Upper lobe of right lung (tissue), 1 donor: ENCODE data around the gene EXOC4. TPM values are rescaled to one million over a fixed set of nuclear protein-coding genes. Genes with fewer than 3 reads are reported as not detected.

Experiments
- ATAC-seq: fragments of 200-7000 bp; cut with Tn5 transposase; one replicate; pipeline ENCODE4 v1.9.1; 2020; ENCODE audit warnings: mild to moderate bottlenecking, moderate library complexity
- DNase-seq: peaks from one replicate; pipeline ENCODE4 v3.0.0-alpha.2; 2020
- H3K27ac ChIP-seq: fragments of 200-600 bp; one replicate; pipeline ENCODE4 v1.8.0; 2022
- H3K27me3 ChIP-seq: fragments of 200-600 bp; one replicate; pipeline ENCODE4 v1.8.0; 2022; ENCODE audit warnings: mild to moderate bottlenecking
- H3K36me3 ChIP-seq: fragments of 200-600 bp; one replicate; pipeline ENCODE4 v1.8.0; 2022
- H3K4me1 ChIP-seq: fragments of 200-600 bp; one replicate; pipeline ENCODE4 v1.8.0; 2022
- H3K4me3 ChIP-seq: fragments of 200-600 bp; one replicate; pipeline ENCODE4 v1.8.0; 2022; ENCODE audit warnings: mild to moderate bottlenecking
- H3K9me3 ChIP-seq: fragments of 200-600 bp; one replicate; pipeline ENCODE4 v1.8.0; 2022
- CTCF ChIP-seq: fragments of 200-600 bp; IDR thresholded peaks from one replicate; pipeline ENCODE4 v1.8.0; 2022; ENCODE audit warnings: antibody characterized with exemption
- intact Hi-C: fragments of 100-400 bp; cut with DNase I; formaldehyde crosslinking; loops from one replicate; pipeline ENCODE4 v1.11.0; 2022
- total RNA-seq: library from RNA; stranded (reverse); fragmentation: NEBNext Ultra II Directional; extraction: Animal tissue kit (Norgen Biotek cat#: 25700); gene quantifications from one replicate; pipeline ENCODE4 v1.2.1, GENCODE V29; 2021
- donor health status: DM: no; HTN: yes; CAD: no; lungs with severe emphysema.

The EXOC4 gene
- total RNA-seq, 1 donor from 2014 or later = 73.5 TPM

DNA sequence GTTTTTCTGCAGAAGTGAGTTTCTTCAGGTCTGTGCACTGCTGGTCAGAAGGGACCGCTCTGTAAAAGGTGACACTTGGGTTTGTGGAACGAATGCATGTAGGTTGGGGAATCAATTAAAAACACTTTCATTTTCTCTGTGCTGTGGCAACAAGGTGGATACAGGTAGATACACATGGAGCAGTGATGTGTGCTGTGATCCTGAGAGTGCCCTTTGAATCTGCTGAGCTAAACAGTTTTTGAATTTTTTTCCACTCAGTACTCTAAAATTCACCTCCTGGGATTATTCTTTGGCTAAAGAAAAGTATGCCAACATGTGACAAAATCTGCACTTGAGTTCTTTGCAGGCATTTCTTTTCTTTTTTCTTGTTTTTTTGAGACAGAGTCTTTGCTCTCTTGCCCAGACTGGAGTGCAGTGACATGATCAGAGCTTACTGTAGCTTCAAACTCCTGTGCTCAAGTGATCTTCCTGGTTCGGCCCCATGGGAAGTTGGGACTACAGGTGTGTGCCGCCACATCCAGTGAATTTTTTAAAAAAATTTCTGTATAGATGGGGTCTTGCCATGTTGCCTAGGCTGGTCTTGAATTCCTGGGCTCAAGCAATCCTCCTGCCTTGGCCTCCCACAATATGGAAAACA lies 338.9 kb downstream of the EXOC4 start:
- Histone ChIP-seq H3K27ac (no peak overlapping the region), H3K27me3 (no peaks in the 10 kb centered on the region), H3K4me3 (no peak overlapping the region), H3K4me1 (no peaks in the 10 kb centered on the region), H3K36me3 (no peaks in the 10 kb centered on the region), H3K9me3 (no peaks in the 10 kb centered on the region)
- ATAC-seq (no peak), DNase-seq (no peak)
- intact Hi-C loops = no loop called here
- TF ChIP-seq CTCF = no peak

DNA sequence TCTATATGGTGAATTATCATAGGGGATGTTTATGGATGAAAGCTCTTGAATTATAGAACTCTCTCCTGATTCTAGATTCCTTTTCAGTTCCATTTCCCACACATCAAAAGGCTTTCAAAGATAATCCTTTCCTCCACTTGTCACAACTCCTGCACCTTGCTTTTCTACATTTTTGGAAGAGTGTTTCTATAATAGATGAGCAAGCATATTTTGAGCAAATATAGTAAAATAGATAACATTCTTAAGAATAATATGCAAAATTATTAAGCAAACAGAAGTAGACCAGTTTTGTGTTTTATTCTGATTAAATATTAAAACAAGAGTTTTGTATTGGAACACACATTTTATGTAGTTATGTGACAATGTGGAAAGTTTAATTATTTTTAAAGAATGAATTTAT lies 340.7 kb downstream of the EXOC4 start:
- no peaks in the 10 kb centered on the region for H3K36me3 ChIP-seq
- no peak for ATAC-seq
- H3K27ac ChIP-seq = no peak overlapping the region
- H3K4me1 ChIP-seq = no peaks in the 10 kb centered on the region
- intact Hi-C loops = no loop called here
- no peaks in the 10 kb centered on the region for H3K27me3 ChIP-seq
- DNase-seq = no peak
- no peak overlapping the region for H3K4me3 ChIP-seq
- no peaks in the 10 kb centered on the region for H3K9me3 ChIP-seq
- no peak for TF ChIP-seq CTCF

- no peaks in the 10 kb centered on the region for H3K27me3 ChIP-seq
- DNase-seq (no peak), ATAC-seq (no peak)
- H3K4me1 ChIP-seq = no peaks in the 10 kb centered on the region
- TF ChIP-seq CTCF = no peak
- no peak overlapping the region for H3K27ac ChIP-seq
- H3K9me3 ChIP-seq = no peaks in the 10 kb centered on the region
- H3K4me3 ChIP-seq = no peak overlapping the region
- no peaks in the 10 kb centered on the region for H3K36me3 ChIP-seq
- intact Hi-C loops = no loop called here
These were observed 348.7 kb downstream of the EXOC4 start for GRCh38 chr7:133601617-133602016.

- Histone ChIP-seq H3K4me3 (no peak overlapping the region), H3K9me3 (no peaks in the 10 kb centered on the region), H3K4me1 (no peaks in the 10 kb centered on the region), H3K27ac (no peak overlapping the region), H3K27me3 (no peaks in the 10 kb centered on the region), H3K36me3 (no peaks in the 10 kb centered on the region)
- ATAC-seq (no peak), DNase-seq (no peak)
- intact Hi-C loops = no loop called here
- no peak for TF ChIP-seq CTCF
These were observed 349.4 kb downstream of the EXOC4 start for GRCh38 chr7:133602291-133602690.

- DNase-seq (no peak), ATAC-seq (no peak)
- H3K4me3 ChIP-seq = no peak overlapping the region
- H3K27ac ChIP-seq = no peak overlapping the region
- no peak for TF ChIP-seq CTCF
- H3K4me1 ChIP-seq = no peaks in the 10 kb centered on the region
- H3K9me3 ChIP-seq = no peaks in the 10 kb centered on the region
- intact Hi-C loops = no loop called here
- H3K27me3 ChIP-seq = no peaks in the 10 kb centered on the region
- H3K36me3 ChIP-seq = no peaks in the 10 kb centered on the region
These were observed 354.1 kb downstream of the EXOC4 start for GRCh38 chr7:133606991-133607390.

GRCh38 chr7:133609806-133610205 lies 356.9 kb downstream of the EXOC4 start:
- DNase-seq = no peak
- TF ChIP-seq CTCF = no peak
- Histone ChIP-seq H3K27me3 (no peaks in the 10 kb centered on the region), H3K27ac (no peak overlapping the region), H3K4me1 (no peaks in the 10 kb centered on the region), H3K9me3 (no peaks in the 10 kb centered on the region), H3K4me3 (no peak overlapping the region), H3K36me3 (no peaks in the 10 kb centered on the region)
- intact Hi-C loops = no loop called here
- no peak for ATAC-seq
